Gastroesophageal sphincter (tissue), 4 donors: Measurements from ENCODE around the gene FBXL12. TPM values are rescaled to one million over a fixed set of nuclear protein-coding genes. Genes with fewer than 3 reads are reported as not detected.

Experiments
- ATAC-seq: fragments of 150-250 bp; one replicate; pipeline ENCODE4 v1.9.1; 2016; ENCODE audit warnings: mild to moderate bottlenecking, moderate library complexity
- H3K27ac ChIP-seq, 4 donors: fragments of 200-600 bp; sonication (generic) in 3 of 4; 1 replicate in 3 of 4; 2 replicates in 1 of 4; pipeline ENCODE4 v1.5.1; 2016 to 2019
- H3K27me3 ChIP-seq: fragments of 200-600 bp; sonication (generic); one replicate; pipeline ENCODE4 v1.5.1; 2019
- H3K36me3 ChIP-seq, 2 donors: fragments of 200-600 bp; sonication (generic); one replicate each; pipeline ENCODE4 v1.5.1; 2019; ENCODE audit warnings: control low read depth in 1 of 2
- H3K4me1 ChIP-seq, 3 donors: fragments of 200-600 bp; sonication (generic); 1 replicate in 2 of 3; 2 replicates in 1 of 3; pipeline ENCODE4 v1.5.1; 2016 to 2019; ENCODE audit warnings: control low read depth in 2 of 3
- H3K4me3 ChIP-seq, 2 donors: fragments of 200-600 bp; sonication (generic); one replicate each; pipeline ENCODE4 v1.5.1; 2019; ENCODE audit warnings: mild to moderate bottlenecking in 1 of 2, moderate library complexity in 1 of 2
- H3K9me3 ChIP-seq, 3 donors: fragments of 200-600 bp; sonication (generic); one replicate each; pipeline ENCODE4 v1.5.1; 2017 to 2019; ENCODE audit warnings: control low read depth in 2 of 3
- CTCF ChIP-seq, 4 experiments: fragments of 200-600 bp in 2 of 4; fragments of 450-650 bp in 2 of 4; sonication (generic) in 1 of 4; IDR thresholded peaks; one replicate each; pipeline ENCODE4 v1.5.1; 2017 to 2019; ENCODE audit warnings: antibody characterized with exemption in 4 of 4, mild to moderate bottlenecking in 2 of 4, moderate library complexity in 2 of 4
- EP300 ChIP-seq: sonication (generic); formaldehyde crosslinking; IDR thresholded peaks from one replicate; pipeline ENCODE4 v1.6.1; 2017; ENCODE audit warnings: antibody characterized with exemption, mild to moderate bottlenecking
- POLR2A ChIP-seq, 2 donors: fragments of 450-650 bp; IDR thresholded peaks; one replicate each; pipeline ENCODE4 v1.6.1; 2017; ENCODE audit warnings: antibody characterized with exemption in 2 of 2, mild to moderate bottlenecking in 2 of 2, moderate library complexity in 1 of 2
- POLR2AphosphoS5 ChIP-seq: sonication (generic); formaldehyde crosslinking; IDR thresholded peaks from one replicate; pipeline ENCODE4 v1.6.1; 2017; ENCODE audit warnings: antibody characterized with exemption
- WGBS, 2 donors: methylation state at CpG; one replicate each; pipeline ENCODE4 v1.1.5; 2018; ENCODE audit warnings: low coverage in 1 of 2; 5-methylcytosine and 5-hydroxymethylcytosine counted together
- total RNA-seq, 4 donors: library from RNA; depleted of rRNA; stranded (reverse); fragments of >200 nt; gene quantifications; one replicate each; pipeline ENCODE4 v1.1.0, GENCODE V29; 2016

The FBXL12 gene
- total RNA-seq, 4 donors from 2014 or later: 17.2 to 27.1 (median 24.0) TPM

- Histone ChIP-seq H3K27ac (no peak overlapping the region), H3K4me3 (no peak overlapping the region), H3K4me1 (no peaks in the 10 kb centered on the region), H3K9me3 (no peaks in the 10 kb centered on the region), H3K36me3 (peaks cover 0 to 11% of the 10 kb centered on the region in 2 donors), H3K27me3 (no peaks in the 10 kb centered on the region)
- ATAC-seq: no peak
- WGBS, 2 donors: no CpG with 5 or more reads among the region's 1 CpG
- no peak for TF ChIP-seq POLR2A (IDR thresholded peaks at IDR 0.05)
- TF ChIP-seq POLR2AphosphoS5: no peak
- TF ChIP-seq EP300: no peak
- no peak for TF ChIP-seq CTCF (IDR thresholded peaks at IDR 0.05)
These were observed 42.6 kb upstream of the FBXL12 start for GRCh38 chr19:9861503-9861902.

GRCh38 chr19:9860407-9860806 is 41.5 kb upstream of the FBXL12 start:
- no peaks in the 10 kb centered on the region for H3K4me1 ChIP-seq
- ATAC-seq: no peak

GRCh38 chr19:9858766-9859165 is 39.9 kb upstream of the FBXL12 start:
- no peak for TF ChIP-seq POLR2A (IDR thresholded peaks at IDR 0.05)
- no peak for TF ChIP-seq POLR2AphosphoS5
- no peak for TF ChIP-seq CTCF (IDR thresholded peaks at IDR 0.05)
- no peak for TF ChIP-seq EP300
- Histone ChIP-seq H3K27me3 (no peaks in the 10 kb centered on the region), H3K4me3 (no peak overlapping the region), H3K9me3 (no peaks in the 10 kb centered on the region), H3K27ac (no peak overlapping the region), H3K36me3 (peaks cover 0 to 19% of the 10 kb centered on the region in 2 donors), H3K4me1 (no peaks in the 10 kb centered on the region)
- no peak for ATAC-seq

More at GRCh38 chr19:9860407-9860806, 41.5 kb upstream of the FBXL12 start:
- no peak overlapping the region for H3K27ac ChIP-seq
- H3K27me3 ChIP-seq: no peaks in the 10 kb centered on the region
- H3K9me3 ChIP-seq: no peaks in the 10 kb centered on the region
- no peak overlapping the region for H3K4me3 ChIP-seq
- no peak for TF ChIP-seq EP300
- 83% methylated on average over 3 of the region's 8 CpGs; no CpG with 5 or more reads in 1 of the 2 donors for WGBS, 2 donors
- H3K36me3 ChIP-seq: peaks cover 0 to 11% of the 10 kb centered on the region in 2 donors

GRCh38 chr19:9857920-9858746 is 39.3 kb upstream of the FBXL12 start:
- Histone ChIP-seq H3K27me3 (no peaks in the 10 kb centered on the region), H3K4me1 (no peaks in the 10 kb centered on the region), H3K27ac (no peak overlapping the region), H3K36me3 (peaks cover 0 to 19% of the 10 kb centered on the region in 2 donors), H3K9me3 (no peaks in the 10 kb centered on the region), H3K4me3 (no peak overlapping the region)
- 78 to 93% methylated on average over 5 to 8 of the region's 10 CpGs for WGBS, 2 donors
- no peak for ATAC-seq
- TF ChIP-seq CTCF (IDR thresholded peaks at IDR 0.05) (no peak), POLR2AphosphoS5 (no peak), EP300 (no peak), POLR2A (IDR thresholded peaks at IDR 0.05) (no peak)

- H3K4me3 ChIP-seq: no peak overlapping the region
- no peaks in the 10 kb centered on the region for H3K9me3 ChIP-seq
- TF ChIP-seq CTCF (IDR thresholded peaks at IDR 0.05): no peak
- no peak for TF ChIP-seq POLR2A (IDR thresholded peaks at IDR 0.05)
- no peak for TF ChIP-seq POLR2AphosphoS5
- TF ChIP-seq EP300: no peak
- H3K4me1 ChIP-seq: no peaks in the 10 kb centered on the region
- no peak overlapping the region for H3K27ac ChIP-seq
- H3K27me3 ChIP-seq: no peaks in the 10 kb centered on the region
- 96 to 98% methylated on average over 9 of the region's 13 CpGs for WGBS, 2 donors
- peaks cover 0 to 19% of the 10 kb centered on the region in 2 donors for H3K36me3 ChIP-seq
- ATAC-seq: no peak
These were observed 38.3 kb upstream of the FBXL12 start for GRCh38 chr19:9857076-9857721.
